ENCODE measurements around the gene PGD. TPM values are rescaled to one million over a fixed set of nuclear protein-coding genes. Genes with fewer than 3 reads are reported as not detected.
"Not testable (repeated sequence)": the region's sequence is repeated elsewhere in the genome, so short reads cannot be mapped to it uniquely, and the experiment has no call there.

PGD gene
- total RNA-seq, 1 donor: 108 TPM

DNA sequence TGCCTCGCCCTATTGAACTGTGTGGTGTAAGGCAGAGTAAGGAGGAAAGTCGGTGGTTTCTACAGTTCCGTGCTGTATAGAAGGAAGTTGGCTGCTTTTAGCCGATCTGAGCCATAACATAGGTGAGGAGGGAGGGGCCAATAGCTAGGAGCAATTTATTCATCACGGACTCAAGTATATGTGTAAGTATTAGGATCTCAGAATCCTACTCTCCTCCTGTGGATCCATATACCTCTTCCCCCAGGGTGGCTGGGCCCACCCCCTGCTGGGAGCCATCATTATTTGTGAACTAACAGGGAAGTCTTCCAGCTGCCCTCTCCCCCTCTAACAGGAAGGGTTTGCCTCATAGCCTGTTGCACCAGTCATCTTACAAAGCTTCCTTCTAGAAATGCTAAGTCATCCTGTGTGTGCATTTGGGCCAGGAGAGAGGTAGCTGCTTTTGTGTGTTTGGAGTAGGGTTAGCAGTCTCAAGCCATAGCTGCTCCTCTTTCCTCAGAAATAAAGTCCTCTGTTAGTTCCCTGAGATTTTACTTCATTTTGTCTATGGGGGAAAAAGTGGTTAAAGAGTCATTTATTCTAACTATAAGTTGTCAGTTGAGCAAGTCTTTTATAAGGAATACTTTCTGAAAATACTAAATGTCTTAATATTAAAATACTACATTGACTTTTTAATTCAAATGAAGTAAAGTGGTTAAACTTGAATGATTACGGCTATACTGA is 16.5 kb downstream of the PGD start:
- TF ChIP-seq CTCF (IDR thresholded peaks at IDR 0.05; ENCODE audit: insufficient read depth, low read length): no peak
- no peak overlapping the region for H3K4me3 ChIP-seq (ENCODE audit: low read depth, low read length)
- peak; percentile 86 for DNase-seq (ENCODE audit: low read depth)

GRCh38 chr1:10415967-10416366 is 17.1 kb downstream of the PGD start:
- not testable (repeated sequence) for H3K4me3 ChIP-seq (ENCODE audit: low read depth, low read length); DNase-seq (ENCODE audit: low read depth)

DNA sequence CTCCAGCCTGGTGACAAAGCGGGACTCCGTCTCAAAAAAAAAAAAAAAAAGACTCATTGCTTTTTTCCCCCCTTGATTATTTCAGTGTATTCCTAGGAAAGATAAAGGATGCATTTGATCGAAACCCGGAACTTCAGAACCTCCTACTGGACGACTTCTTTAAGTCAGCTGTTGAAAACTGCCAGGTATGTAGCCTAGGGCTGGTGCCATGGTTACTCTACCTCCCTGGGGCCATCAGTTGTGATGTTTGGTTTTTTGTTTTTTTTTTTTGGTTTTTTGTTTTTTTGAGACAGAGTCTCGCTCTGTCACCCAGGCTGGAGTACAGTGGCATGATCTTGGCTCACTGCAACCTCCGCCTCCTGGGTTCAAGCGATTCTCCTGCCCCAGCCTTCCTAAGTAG is 19.9 kb downstream of the PGD start:
- not testable (repeated sequence) for DNase-seq (ENCODE audit: low read depth); H3K4me3 ChIP-seq (ENCODE audit: low read depth, low read length)

- no peak for TF ChIP-seq CTCF (IDR thresholded peaks at IDR 0.05; ENCODE audit: insufficient read depth, low read length)
- H3K4me3 ChIP-seq (ENCODE audit: low read depth, low read length): no peak overlapping the region
- no peak for DNase-seq (ENCODE audit: low read depth)
Measured at GRCh38 chr1:10419351-10419750, 20.5 kb downstream of the PGD start.

- no peak for TF ChIP-seq CTCF (IDR thresholded peaks at IDR 0.05; ENCODE audit: insufficient read depth, low read length)
- no peak for DNase-seq (ENCODE audit: low read depth)
- no peak overlapping the region for H3K4me3 ChIP-seq (ENCODE audit: low read depth, low read length)
Measured at GRCh38 chr1:10421637-10422036, 22.8 kb downstream of the PGD start.

DNA sequence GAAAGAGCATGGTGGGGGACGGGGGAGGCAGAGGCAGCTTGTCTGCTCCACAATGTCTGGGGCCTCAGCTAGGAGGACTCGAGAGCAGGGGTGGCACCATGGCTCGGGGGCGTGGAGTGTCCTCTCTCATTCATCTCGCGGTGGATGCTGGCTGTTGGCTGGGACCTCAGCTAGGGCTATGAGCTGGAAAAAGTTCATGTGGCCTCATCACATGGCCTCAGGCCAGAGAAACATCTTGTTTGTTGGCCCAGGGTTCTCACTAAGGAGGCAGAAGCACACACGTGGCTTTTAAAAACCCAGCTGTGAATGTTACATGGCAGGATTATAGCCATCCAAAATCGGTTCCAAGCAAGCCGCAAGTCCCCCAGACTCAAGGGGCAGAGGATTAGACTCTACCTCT is 25.2 kb downstream of the PGD start:
- no peak overlapping the region for H3K4me3 ChIP-seq (ENCODE audit: low read depth, low read length)
- peak; percentile 69 for DNase-seq (ENCODE audit: low read depth)
- TF ChIP-seq CTCF (IDR thresholded peaks at IDR 0.05; ENCODE audit: insufficient read depth, low read length): peak; percentile 28

GRCh38 chr1:10424651-10425050 is 25.8 kb downstream of the PGD start:
- no peak for DNase-seq (ENCODE audit: low read depth)
- no peak for TF ChIP-seq CTCF (IDR thresholded peaks at IDR 0.05; ENCODE audit: insufficient read depth, low read length)
- no peak overlapping the region for H3K4me3 ChIP-seq (ENCODE audit: low read depth, low read length)

DNA sequence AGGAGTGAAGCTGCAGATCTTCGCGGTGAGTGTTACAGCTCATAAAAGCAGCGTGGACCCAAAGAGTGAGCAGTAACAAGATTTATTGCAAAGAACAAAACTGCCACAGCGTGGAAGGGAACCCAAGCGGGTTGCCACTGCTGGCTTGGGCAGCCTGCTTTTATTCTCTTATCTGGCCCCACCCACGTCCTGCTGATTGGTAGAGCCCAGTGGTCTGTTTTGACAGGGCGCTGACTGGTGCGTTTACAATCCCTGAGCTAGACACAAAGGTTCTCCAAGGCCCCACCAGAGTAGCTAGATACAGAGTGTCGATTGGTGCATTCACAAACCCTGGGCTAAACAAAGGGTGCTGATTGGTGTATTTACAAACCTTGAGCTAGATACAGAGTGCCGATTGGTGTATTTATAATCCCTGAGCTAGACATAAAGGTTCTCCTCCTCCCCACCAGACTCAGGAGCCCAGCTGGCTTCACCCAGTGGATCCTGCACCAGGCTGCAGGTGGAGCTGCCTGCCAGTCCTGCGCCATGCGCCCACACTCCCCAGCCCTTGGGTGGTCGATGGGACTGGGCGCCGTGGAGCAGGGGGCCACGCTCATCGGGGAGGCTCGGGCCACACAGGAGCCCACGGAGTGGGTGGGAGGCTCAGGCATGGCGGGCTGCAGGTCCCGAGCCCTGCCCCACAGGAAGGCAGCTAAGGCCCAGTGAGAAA is 27.1 kb downstream of the PGD start:
- DNase-seq (ENCODE audit: low read depth); H3K4me3 ChIP-seq (ENCODE audit: low read depth, low read length): not testable (repeated sequence)

DNA sequence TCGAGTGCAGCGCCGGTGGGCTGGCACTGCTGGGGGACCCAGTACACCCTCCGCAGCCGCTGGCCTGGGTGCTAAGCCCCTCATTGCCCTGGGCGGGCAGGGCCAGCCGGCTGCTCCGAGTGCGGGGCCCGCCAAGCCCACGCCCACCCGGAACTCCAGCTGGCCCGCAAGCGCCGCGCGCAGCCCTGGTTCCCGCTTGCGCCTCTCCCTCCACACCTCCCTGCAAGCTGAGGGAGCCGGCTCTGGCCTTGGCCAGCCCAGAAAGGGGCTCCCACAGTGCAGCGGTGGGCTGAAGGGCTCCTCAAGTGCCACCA is 27.6 kb downstream of the PGD start:
- not testable (repeated sequence) for DNase-seq (ENCODE audit: low read depth); H3K4me3 ChIP-seq (ENCODE audit: low read depth, low read length)
